GM12892 (cell line): ENCODE results near the gene GRM1.

Experiments
- DNase-seq: peaks from one replicate; pipeline ENCODE4 v3.0.0; 2011; ENCODE audit not compliant: insufficient read length
- FAIRE-seq: peaks from 2 replicates; lab custom pipeline; 2011; peaks lifted over from hg19 to GRCh38; lab: Jason Lieb, UNC
- POLR2A ChIP-seq: IDR thresholded peaks from 2 replicates; pipeline ENCODE4 v1.6.1; 2011; ENCODE audit warnings: low read depth, low read length, control low read depth
- POLR2AphosphoS5 ChIP-seq: IDR thresholded peaks from 2 replicates; pipeline ENCODE4 v1.6.1; 2011; ENCODE audit warnings: low read depth, low read length, control low read depth
- TAF1 ChIP-seq: IDR thresholded peaks from 2 replicates; pipeline ENCODE4 v1.6.1; 2011; ENCODE audit warnings: low read depth, mild to moderate bottlenecking, control low read depth, low read length, borderline replicate concordance

GRM1 gene

GRCh38 chr6:146282837-146283236 lies 254.0 kb downstream of the GRM1 start:
- FAIRE-seq (no peak), DNase-seq (no peak)
- no peak for TF ChIP-seq TAF1
- TF ChIP-seq POLR2A: no peak
- TF ChIP-seq POLR2AphosphoS5: no peak

- TF ChIP-seq TAF1: no peak
- no peak for TF ChIP-seq POLR2A
- TF ChIP-seq POLR2AphosphoS5: no peak
- DNase-seq (no peak), FAIRE-seq (no peak)
Observed at GRCh38 chr6:146284311-146284710, 255.4 kb downstream of the GRM1 start.

- DNase-seq (no peak), FAIRE-seq (no peak)
- TF ChIP-seq POLR2A (no peak), TAF1 (no peak), POLR2AphosphoS5 (no peak)
Observed at GRCh38 chr6:146286961-146287360, 258.1 kb downstream of the GRM1 start.

GRCh38 chr6:146287691-146288369 lies 259.0 kb downstream of the GRM1 start:
- TF ChIP-seq POLR2A: no peak
- no peak for TF ChIP-seq TAF1
- TF ChIP-seq POLR2AphosphoS5: no peak
- FAIRE-seq (no peak), DNase-seq (no peak)

- TF ChIP-seq POLR2A (no peak), POLR2AphosphoS5 (no peak), TAF1 (no peak)
- no peak for DNase-seq
- FAIRE-seq: peak; percentile 44
Observed at GRCh38 chr6:146289816-146290588, 261.1 kb downstream of the GRM1 start.

GRCh38 chr6:146290589-146290901 lies 261.7 kb downstream of the GRM1 start:
- no peak for DNase-seq
- no peak for FAIRE-seq
- TF ChIP-seq POLR2A (no peak), TAF1 (no peak), POLR2AphosphoS5 (no peak)

- TF ChIP-seq TAF1: no peak
- no peak for TF ChIP-seq POLR2AphosphoS5
- TF ChIP-seq POLR2A: no peak
- no peak for DNase-seq
- FAIRE-seq: no peak
Observed at GRCh38 chr6:146292506-146292905, 263.6 kb downstream of the GRM1 start.

- TF ChIP-seq POLR2A: no peak
- no peak for TF ChIP-seq POLR2AphosphoS5
- TF ChIP-seq TAF1: no peak
- DNase-seq (no peak), FAIRE-seq (no peak)
Observed at GRCh38 chr6:146295695-146296094, 266.8 kb downstream of the GRM1 start.

- FAIRE-seq (no peak), DNase-seq (no peak)
- TF ChIP-seq POLR2AphosphoS5: no peak
- TF ChIP-seq TAF1: no peak
- no peak for TF ChIP-seq POLR2A
Observed at GRCh38 chr6:146297815-146298214, 269.0 kb downstream of the GRM1 start.

- FAIRE-seq (no peak), DNase-seq (no peak)
- TF ChIP-seq TAF1 (no peak), POLR2AphosphoS5 (no peak), POLR2A (no peak)
Observed at GRCh38 chr6:146300521-146300920, 271.7 kb downstream of the GRM1 start.

GRCh38 chr6:146301764-146302163 lies 272.9 kb downstream of the GRM1 start:
- TF ChIP-seq POLR2AphosphoS5 (no peak), TAF1 (no peak), POLR2A (no peak)
- no peak for FAIRE-seq

GRCh38 chr6:146302994-146303393 lies 274.1 kb downstream of the GRM1 start:
- TF ChIP-seq POLR2AphosphoS5 (no peak), TAF1 (no peak), POLR2A (no peak)
- no peak for FAIRE-seq
- no peak for DNase-seq

More at GRCh38 chr6:146301764-146302163, 272.9 kb downstream of the GRM1 start:
- no peak for DNase-seq

- TF ChIP-seq POLR2A (no peak), TAF1 (no peak), POLR2AphosphoS5 (no peak)
- FAIRE-seq (no peak), DNase-seq (no peak)
Observed at GRCh38 chr6:146304181-146304580, 275.3 kb downstream of the GRM1 start.
